Measurements from ENCODE around the gene TGM6.

The TGM6 gene

GRCh38 chr20:2380601-2381000, at the start of gene TGM6:
Gene TGM6 (plus strand): TSS chr20:2380901. CDS start chr20:2380969, 68 bp downstream.
- no peak for DNase-seq

GRCh38 chr20:2331106-2331505, 49.6 kb upstream of the TGM6 start:
- no peak for DNase-seq

GRCh38 chr20:2331901-2332565, 48.7 kb upstream of the TGM6 start:
- no peak for DNase-seq

GRCh38 chr20:2332711-2333110, 48.0 kb upstream of the TGM6 start:
- DNase-seq, result no peak

GRCh38 chr20:2333821-2334220, 46.9 kb upstream of the TGM6 start:
- DNase-seq, result no peak

- DNase-seq, result no peak
Measured at GRCh38 chr20:2335096-2335870, 45.4 kb upstream of the TGM6 start.

GRCh38 chr20:2336471-2336870, 44.2 kb upstream of the TGM6 start:
- no peak for DNase-seq

GRCh38 chr20:2337142-2337541, 43.6 kb upstream of the TGM6 start:
- DNase-seq, result no peak

GRCh38 chr20:2338411-2339066, 42.2 kb upstream of the TGM6 start:
- no peak for DNase-seq

GRCh38 chr20:2340136-2340535, 40.6 kb upstream of the TGM6 start:
- DNase-seq, result no peak

GRCh38 chr20:2340823-2341222, 39.9 kb upstream of the TGM6 start:
- DNase-seq, result no peak

- DNase-seq, result no peak
Measured at GRCh38 chr20:2341336-2341735, 39.4 kb upstream of the TGM6 start.

- DNase-seq, result no peak
Measured at GRCh38 chr20:2342243-2342642, 38.5 kb upstream of the TGM6 start.

GRCh38 chr20:2346188-2346587, 34.5 kb upstream of the TGM6 start:
- DNase-seq, result no peak

GRCh38 chr20:2348336-2348735, 32.4 kb upstream of the TGM6 start:
- DNase-seq, result no peak

GRCh38 chr20:2349801-2350200, 30.9 kb upstream of the TGM6 start:
- DNase-seq, result no peak

GRCh38 chr20:2350606-2351005, 30.1 kb upstream of the TGM6 start:
- DNase-seq, result no peak

GRCh38 chr20:2353231-2353630, 27.5 kb upstream of the TGM6 start:
- DNase-seq, result no peak

- DNase-seq, result no peak
Measured at GRCh38 chr20:2357114-2357513, 23.6 kb upstream of the TGM6 start.

GRCh38 chr20:2358006-2358405, 22.7 kb upstream of the TGM6 start:
- DNase-seq, result no peak

- no peak for DNase-seq
Measured at GRCh38 chr20:2361035-2361593, 19.6 kb upstream of the TGM6 start.

- DNase-seq, result no peak
Measured at GRCh38 chr20:2363187-2363586, 17.5 kb upstream of the TGM6 start.

GRCh38 chr20:2363587-2363986, 17.1 kb upstream of the TGM6 start:
- no peak for DNase-seq

GRCh38 chr20:2364044-2364443, 16.7 kb upstream of the TGM6 start:
- no peak for DNase-seq
